CD4-positive, alpha-beta T cell treated with Interleukin-1 beta for 1 hour (primary cell): Measurements from ENCODE around the gene ZNRF3.
"Not testable (repeated sequence)": the region's sequence is repeated elsewhere in the genome, so short reads cannot be mapped to it uniquely, and the experiment has no call there.

ENCODE experiments used
- DNase-seq, 2 donors: peaks; one replicate each; pipeline ENCODE4 v3.0.0-alpha.2; 2020 to 2022

Gene ZNRF3

GRCh38 chr22:29016067-29016938 is 132.9 kb downstream of the ZNRF3 start:
- no peak for DNase-seq

GRCh38 chr22:29018293-29019189 is 135.2 kb downstream of the ZNRF3 start:
- no peak for DNase-seq

- DNase-seq: no peak
These were observed 138.9 kb downstream of the ZNRF3 start for GRCh38 chr22:29022101-29022817.

GRCh38 chr22:29023172-29023796 is 139.9 kb downstream of the ZNRF3 start:
- DNase-seq: no peak

- DNase-seq: no peak
These were observed 143.2 kb downstream of the ZNRF3 start for GRCh38 chr22:29026579-29026978.

- no peak for DNase-seq
These were observed 145.1 kb downstream of the ZNRF3 start for GRCh38 chr22:29028468-29028867.

GRCh38 chr22:29029202-29030000 is 146.0 kb downstream of the ZNRF3 start:
- no peak for DNase-seq

GRCh38 chr22:29030016-29030617 is 146.7 kb downstream of the ZNRF3 start:
- no peak for DNase-seq

GRCh38 chr22:29030618-29031226 is 147.3 kb downstream of the ZNRF3 start:
- DNase-seq: no peak

- DNase-seq: no peak
These were observed 148.0 kb downstream of the ZNRF3 start for GRCh38 chr22:29031227-29032011.

GRCh38 chr22:29032014-29032475 is 148.7 kb downstream of the ZNRF3 start:
- no peak for DNase-seq

- no peak for DNase-seq
These were observed 149.2 kb downstream of the ZNRF3 start for GRCh38 chr22:29032584-29032983.

GRCh38 chr22:29037340-29037932 is 154.1 kb downstream of the ZNRF3 start:
- no peak for DNase-seq

GRCh38 chr22:29039148-29039547 is 155.8 kb downstream of the ZNRF3 start:
- no peak for DNase-seq

GRCh38 chr22:29039684-29040083 is 156.3 kb downstream of the ZNRF3 start:
- not testable (repeated sequence) for DNase-seq

- peak; percentile 59 to 70 for DNase-seq
These were observed 157.3 kb downstream of the ZNRF3 start for GRCh38 chr22:29040385-29041275.

GRCh38 chr22:29041408-29041807 is 158.0 kb downstream of the ZNRF3 start:
- no peak for DNase-seq

GRCh38 chr22:29043906-29044575 is 160.7 kb downstream of the ZNRF3 start:
- no peak for DNase-seq
